Measurements from ENCODE around the gene NIM1K.

Gene NIM1K

DNA sequence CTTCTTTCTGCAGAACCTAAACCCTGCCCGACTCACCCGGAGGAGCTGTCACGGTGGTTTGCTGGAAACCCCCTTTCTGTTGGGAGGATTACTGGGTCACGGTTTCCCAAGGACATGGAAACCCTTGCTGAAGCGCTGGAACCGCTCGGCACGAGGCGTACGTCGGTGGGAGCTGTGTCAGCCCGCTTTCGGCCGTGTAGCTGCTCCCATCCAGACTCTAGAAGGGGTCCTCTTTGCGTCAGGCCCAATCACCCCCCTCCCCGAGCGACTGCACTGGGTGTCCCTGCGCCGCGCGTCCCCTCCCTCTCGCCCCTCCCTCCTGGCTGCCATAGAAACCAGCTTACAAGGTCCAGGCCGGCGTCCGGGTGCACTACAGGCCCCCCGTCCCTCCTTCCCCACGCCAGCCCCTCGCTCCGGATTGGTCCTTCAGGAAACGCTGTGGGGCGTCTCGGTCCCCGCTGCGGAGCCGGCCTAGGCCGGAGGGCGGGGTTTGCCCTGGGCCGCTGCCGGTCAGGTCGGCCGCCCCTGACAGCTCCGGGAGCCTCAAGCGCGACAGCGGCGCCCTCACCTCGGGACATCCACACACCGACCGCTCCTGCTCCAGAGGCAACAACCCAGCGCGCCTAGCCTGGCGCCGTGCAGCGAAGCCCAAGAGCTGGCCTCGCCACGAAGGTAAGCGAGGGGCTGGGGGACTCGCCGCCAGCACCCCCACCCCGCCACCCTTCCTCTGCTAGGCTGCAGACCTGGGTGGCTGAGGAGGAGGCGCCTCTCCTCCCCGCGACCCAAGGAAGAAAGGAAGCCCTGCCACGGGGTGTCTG is at the start of gene NIM1K:
NIM1K (plus strand) TSS at position 486 of the 818 bp plus-strand sequence. CDS start 53,551 bp downstream, outside the sequence.
- Histone ChIP-seq H3K27me3 (ENCODE audit: control insufficient read depth in 2 of 2, insufficient read depth in 2 of 2, low read length in 2 of 2) (peaks cover 3 to 24% of the 10 kb centered on the region in 2 donors), H3K4me3 (ENCODE audit: low read length in 2 of 2) (peak within 1 kb of the TSS; percentile 63 to 67), H3K4me1 (ENCODE audit: control insufficient read depth in 2 of 2, insufficient read depth in 2 of 2, low read length in 2 of 2) (peaks cover 11 to 17% of the 10 kb centered on the region in 2 donors), H3K36me3 (ENCODE audit: control insufficient read depth in 2 of 2, insufficient read depth in 2 of 2, low read length in 2 of 2) (no peaks in the 10 kb centered on the region), H3K9ac (ENCODE audit: low read depth in 1 of 2, low read length in 2 of 2) (peak within 1 kb of the TSS; percentile 17 to 31), H3K9me3 (ENCODE audit: control insufficient read depth in 2 of 2, low read length in 2 of 2) (no peaks in the 10 kb centered on the region), H3K27ac (ENCODE audit: low read depth in 2 of 2, low read length in 2 of 2) (no peak within 1 kb of the TSS)

DNA sequence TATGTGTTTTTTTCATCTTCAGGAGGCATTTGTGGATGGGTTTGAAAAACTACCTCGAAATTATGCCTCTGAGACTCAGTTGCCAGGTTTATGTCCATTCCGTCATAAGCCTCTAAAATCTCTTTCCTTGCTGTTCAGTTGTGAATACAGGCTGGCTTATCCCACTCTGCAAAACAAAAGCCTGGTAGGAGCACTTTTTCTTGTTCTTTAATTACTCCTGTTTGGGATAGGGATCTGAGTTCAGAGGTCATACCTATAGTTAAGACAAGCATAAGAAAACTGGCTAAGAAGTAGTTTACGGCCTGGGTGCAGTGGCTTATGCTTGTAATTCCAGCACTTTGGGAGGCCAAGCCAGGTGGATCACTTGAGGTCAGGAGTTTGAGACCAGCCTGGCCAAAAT is 47.0 kb upstream of the NIM1K start:
- no peaks in the 10 kb centered on the region for H3K4me1 ChIP-seq (ENCODE audit: control insufficient read depth in 2 of 2, insufficient read depth in 2 of 2, low read length in 2 of 2)
- no peak overlapping the region for H3K4me3 ChIP-seq (ENCODE audit: low read length in 2 of 2)
- peaks cover 0 to 4% of the 10 kb centered on the region in 2 donors for H3K36me3 ChIP-seq (ENCODE audit: control insufficient read depth in 2 of 2, insufficient read depth in 2 of 2, low read length in 2 of 2)
- no peak overlapping the region for H3K27ac ChIP-seq (ENCODE audit: low read depth in 2 of 2, low read length in 2 of 2)
- H3K27me3 ChIP-seq (ENCODE audit: control insufficient read depth in 2 of 2, insufficient read depth in 2 of 2, low read length in 2 of 2): no peaks in the 10 kb centered on the region
- no peak overlapping the region for H3K9ac ChIP-seq (ENCODE audit: low read depth in 1 of 2, low read length in 2 of 2)
- no peaks in the 10 kb centered on the region for H3K9me3 ChIP-seq (ENCODE audit: control insufficient read depth in 2 of 2, low read length in 2 of 2)

DNA sequence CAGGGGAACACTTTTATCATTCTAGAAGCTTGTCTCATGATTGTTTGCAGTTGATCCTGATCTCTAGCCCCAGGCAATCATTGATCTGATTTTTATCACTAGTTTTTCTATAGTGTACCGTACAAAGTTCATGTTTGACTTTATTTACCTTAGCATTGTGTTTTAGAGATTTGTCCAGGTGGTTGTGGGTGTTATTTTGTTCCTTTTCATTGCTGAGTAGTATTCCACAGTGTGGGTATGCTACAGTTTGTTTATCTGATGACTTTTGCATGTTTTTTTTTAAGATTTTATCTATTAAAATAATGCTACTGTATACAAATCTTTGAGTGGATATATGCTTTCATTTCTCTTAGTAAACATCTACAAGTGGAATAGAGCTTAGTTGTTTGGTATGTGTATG is 45.1 kb upstream of the NIM1K start:
- H3K36me3 ChIP-seq (ENCODE audit: control insufficient read depth in 2 of 2, insufficient read depth in 2 of 2, low read length in 2 of 2): peaks cover 0 to 3% of the 10 kb centered on the region in 2 donors
- H3K9me3 ChIP-seq (ENCODE audit: control insufficient read depth in 2 of 2, low read length in 2 of 2): no peaks in the 10 kb centered on the region

DNA sequence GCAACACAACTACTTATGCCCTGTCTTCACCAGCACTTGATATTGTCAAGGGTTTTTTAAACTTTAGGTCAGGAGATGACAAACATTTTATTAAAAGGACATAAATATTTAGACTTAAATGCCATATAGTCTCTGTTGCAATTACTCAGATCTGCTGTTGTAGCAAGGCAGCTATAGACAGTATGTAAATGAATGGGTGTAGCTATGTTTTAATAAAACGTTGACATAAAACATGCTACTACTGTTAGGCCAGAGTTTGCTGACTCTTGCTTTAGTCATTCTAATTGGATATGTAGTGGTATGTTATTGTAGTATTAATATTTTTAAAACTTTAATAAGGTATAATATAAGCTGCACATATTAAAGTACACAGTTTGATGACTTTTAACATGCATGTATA is 43.6 kb upstream of the NIM1K start:
- Histone ChIP-seq H3K4me3 (ENCODE audit: low read length in 2 of 2) (no peak overlapping the region), H3K9me3 (ENCODE audit: control insufficient read depth in 2 of 2, low read length in 2 of 2) (no peaks in the 10 kb centered on the region), H3K4me1 (ENCODE audit: control insufficient read depth in 2 of 2, insufficient read depth in 2 of 2, low read length in 2 of 2) (no peaks in the 10 kb centered on the region), H3K9ac (ENCODE audit: low read depth in 1 of 2, low read length in 2 of 2) (no peak overlapping the region), H3K27ac (ENCODE audit: low read depth in 2 of 2, low read length in 2 of 2) (no peak overlapping the region), H3K27me3 (ENCODE audit: control insufficient read depth in 2 of 2, insufficient read depth in 2 of 2, low read length in 2 of 2) (no peaks in the 10 kb centered on the region), H3K36me3 (ENCODE audit: control insufficient read depth in 2 of 2, insufficient read depth in 2 of 2, low read length in 2 of 2) (peaks cover 2 to 7% of the 10 kb centered on the region in 2 donors)

More for the DNA sequence above, 45.1 kb upstream of the NIM1K start:
- Histone ChIP-seq H3K4me3 (ENCODE audit: low read length in 2 of 2) (no peak overlapping the region), H3K27me3 (ENCODE audit: control insufficient read depth in 2 of 2, insufficient read depth in 2 of 2, low read length in 2 of 2) (no peaks in the 10 kb centered on the region), H3K9ac (ENCODE audit: low read depth in 1 of 2, low read length in 2 of 2) (no peak overlapping the region), H3K4me1 (ENCODE audit: control insufficient read depth in 2 of 2, insufficient read depth in 2 of 2, low read length in 2 of 2) (no peaks in the 10 kb centered on the region), H3K27ac (ENCODE audit: low read depth in 2 of 2, low read length in 2 of 2) (no peak overlapping the region)

DNA sequence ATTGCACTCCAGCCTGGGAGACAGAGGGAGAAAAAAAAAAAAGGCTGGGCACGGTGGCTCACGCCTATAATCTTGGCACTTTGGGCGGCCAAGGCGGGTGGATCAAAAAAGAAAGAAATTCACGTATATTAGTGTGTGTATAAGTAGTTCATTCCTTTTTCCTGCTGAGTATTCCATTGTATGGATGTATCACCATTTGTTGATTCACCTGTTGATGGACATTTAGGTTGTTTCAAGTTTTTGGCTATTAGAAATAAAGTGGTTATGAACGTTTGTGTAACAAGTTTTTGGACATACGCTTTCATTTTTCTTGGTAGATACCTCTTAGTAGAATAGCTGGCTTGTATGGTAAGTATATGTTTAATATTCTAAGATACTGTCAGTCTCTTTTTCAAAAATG is 42.8 kb upstream of the NIM1K start:
- no peaks in the 10 kb centered on the region for H3K9me3 ChIP-seq (ENCODE audit: control insufficient read depth in 2 of 2, low read length in 2 of 2)
- H3K9ac ChIP-seq (ENCODE audit: low read depth in 1 of 2, low read length in 2 of 2): no peak overlapping the region
- H3K4me1 ChIP-seq (ENCODE audit: control insufficient read depth in 2 of 2, insufficient read depth in 2 of 2, low read length in 2 of 2): no peaks in the 10 kb centered on the region
- H3K27me3 ChIP-seq (ENCODE audit: control insufficient read depth in 2 of 2, insufficient read depth in 2 of 2, low read length in 2 of 2): no peaks in the 10 kb centered on the region
- no peak overlapping the region for H3K27ac ChIP-seq (ENCODE audit: low read depth in 2 of 2, low read length in 2 of 2)
- no peak overlapping the region for H3K4me3 ChIP-seq (ENCODE audit: low read length in 2 of 2)
- peaks cover 2 to 7% of the 10 kb centered on the region in 2 donors for H3K36me3 ChIP-seq (ENCODE audit: control insufficient read depth in 2 of 2, insufficient read depth in 2 of 2, low read length in 2 of 2)

DNA sequence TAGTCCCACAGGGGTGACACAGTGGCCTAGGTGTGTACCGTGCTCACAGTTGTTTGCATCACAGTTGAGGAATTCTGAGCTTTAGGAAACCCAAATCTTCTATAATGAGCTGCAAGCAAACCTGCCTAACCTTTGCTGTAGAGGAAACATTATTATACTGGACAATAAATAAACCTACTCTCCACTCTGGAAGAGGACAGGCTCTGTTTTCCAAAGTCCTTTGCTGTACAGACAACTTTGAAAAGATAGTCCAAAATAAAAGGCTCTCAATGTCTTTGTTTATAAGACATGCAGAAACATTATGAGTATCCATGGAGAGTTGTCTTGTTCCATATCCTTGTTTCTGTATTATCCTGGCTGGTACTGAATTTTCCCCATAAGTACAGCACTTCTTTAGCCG is 42.0 kb upstream of the NIM1K start:
- Histone ChIP-seq H3K4me3 (ENCODE audit: low read length in 2 of 2) (no peak overlapping the region), H3K9me3 (ENCODE audit: control insufficient read depth in 2 of 2, low read length in 2 of 2) (no peaks in the 10 kb centered on the region), H3K9ac (ENCODE audit: low read depth in 1 of 2, low read length in 2 of 2) (no peak overlapping the region), H3K4me1 (ENCODE audit: control insufficient read depth in 2 of 2, insufficient read depth in 2 of 2, low read length in 2 of 2) (no peaks in the 10 kb centered on the region), H3K27ac (ENCODE audit: low read depth in 2 of 2, low read length in 2 of 2) (no peak overlapping the region), H3K36me3 (ENCODE audit: control insufficient read depth in 2 of 2, insufficient read depth in 2 of 2, low read length in 2 of 2) (peaks cover 2 to 7% of the 10 kb centered on the region in 2 donors), H3K27me3 (ENCODE audit: control insufficient read depth in 2 of 2, insufficient read depth in 2 of 2, low read length in 2 of 2) (no peaks in the 10 kb centered on the region)

DNA sequence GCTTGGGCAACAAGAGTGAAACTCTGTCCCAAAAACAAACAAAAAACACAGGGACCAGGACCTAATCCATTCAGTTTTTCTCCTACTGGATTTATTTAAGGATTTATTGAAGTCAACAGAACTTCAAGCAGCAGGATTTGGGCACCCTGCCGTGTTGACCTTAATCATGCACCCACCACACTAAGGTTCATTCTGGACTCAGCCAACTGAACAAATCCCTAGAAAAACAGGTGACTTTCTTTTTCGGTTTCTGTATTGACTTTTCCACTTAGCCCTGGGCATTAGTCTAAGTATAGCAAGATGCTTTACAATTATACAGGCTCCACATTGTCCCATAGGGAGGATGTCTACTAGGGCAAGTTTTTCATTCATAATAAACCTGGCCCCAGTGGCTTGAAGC is 41.3 kb upstream of the NIM1K start:
- H3K27ac ChIP-seq (ENCODE audit: low read depth in 2 of 2, low read length in 2 of 2): no peak overlapping the region
- peaks cover 2 to 7% of the 10 kb centered on the region in 2 donors for H3K36me3 ChIP-seq (ENCODE audit: control insufficient read depth in 2 of 2, insufficient read depth in 2 of 2, low read length in 2 of 2)
- H3K27me3 ChIP-seq (ENCODE audit: control insufficient read depth in 2 of 2, insufficient read depth in 2 of 2, low read length in 2 of 2): no peaks in the 10 kb centered on the region
- H3K9me3 ChIP-seq (ENCODE audit: control insufficient read depth in 2 of 2, low read length in 2 of 2): no peaks in the 10 kb centered on the region
- H3K4me3 ChIP-seq (ENCODE audit: low read length in 2 of 2): no peak overlapping the region
- no peaks in the 10 kb centered on the region for H3K4me1 ChIP-seq (ENCODE audit: control insufficient read depth in 2 of 2, insufficient read depth in 2 of 2, low read length in 2 of 2)
- H3K9ac ChIP-seq (ENCODE audit: low read depth in 1 of 2, low read length in 2 of 2): no peak overlapping the region

DNA sequence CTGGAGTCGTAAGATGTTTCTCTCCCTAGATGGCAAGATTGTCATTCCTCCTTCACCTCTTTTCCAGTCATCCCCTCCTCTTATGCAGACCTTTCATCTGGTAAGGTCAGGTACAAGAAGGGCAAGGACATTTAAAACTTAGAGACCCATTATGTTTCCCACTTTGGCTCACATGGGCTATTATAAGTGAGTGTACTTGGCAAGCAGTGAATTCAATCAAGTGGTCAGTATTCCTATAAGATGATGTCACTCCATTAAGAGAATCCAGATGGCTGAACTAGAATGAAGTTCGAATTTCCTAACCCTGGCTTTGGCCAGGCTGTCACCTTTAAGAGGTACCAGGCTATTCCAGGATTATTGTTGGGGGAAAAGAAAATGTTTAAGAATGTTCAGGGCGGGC is 39.1 kb upstream of the NIM1K start:
- H3K27ac ChIP-seq (ENCODE audit: low read depth in 2 of 2, low read length in 2 of 2): no peak overlapping the region
- no peak overlapping the region for H3K9ac ChIP-seq (ENCODE audit: low read depth in 1 of 2, low read length in 2 of 2)
- H3K9me3 ChIP-seq (ENCODE audit: control insufficient read depth in 2 of 2, low read length in 2 of 2): no peaks in the 10 kb centered on the region
- no peaks in the 10 kb centered on the region for H3K4me1 ChIP-seq (ENCODE audit: control insufficient read depth in 2 of 2, insufficient read depth in 2 of 2, low read length in 2 of 2)
- H3K4me3 ChIP-seq (ENCODE audit: low read length in 2 of 2): no peak overlapping the region
- no peaks in the 10 kb centered on the region for H3K27me3 ChIP-seq (ENCODE audit: control insufficient read depth in 2 of 2, insufficient read depth in 2 of 2, low read length in 2 of 2)
- H3K36me3 ChIP-seq (ENCODE audit: control insufficient read depth in 2 of 2, insufficient read depth in 2 of 2, low read length in 2 of 2): peaks cover 4 to 7% of the 10 kb centered on the region in 2 donors

DNA sequence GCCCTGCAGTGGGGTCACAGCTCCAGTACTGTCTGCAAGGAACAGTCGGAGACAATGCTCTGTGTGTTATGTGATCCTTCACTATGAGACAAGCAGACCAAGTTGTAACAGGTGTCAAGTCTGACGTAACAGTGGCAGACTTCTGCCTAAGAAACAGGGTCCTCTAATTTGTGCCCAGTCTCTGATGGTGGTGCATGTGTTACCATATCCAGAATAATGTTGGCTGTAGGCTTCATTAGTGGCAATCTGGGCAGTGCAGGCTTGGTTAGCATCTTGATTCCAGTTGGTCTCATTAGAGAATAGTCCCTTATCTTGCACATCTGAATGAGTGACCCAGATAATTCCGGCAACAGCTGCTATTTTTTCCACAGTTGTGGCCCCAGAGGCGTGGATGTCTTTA is 37.6 kb upstream of the NIM1K start:
- no peaks in the 10 kb centered on the region for H3K9me3 ChIP-seq (ENCODE audit: control insufficient read depth in 2 of 2, low read length in 2 of 2)
- no peak overlapping the region for H3K27ac ChIP-seq (ENCODE audit: low read depth in 2 of 2, low read length in 2 of 2)
- H3K4me3 ChIP-seq (ENCODE audit: low read length in 2 of 2): no peak overlapping the region
- H3K27me3 ChIP-seq (ENCODE audit: control insufficient read depth in 2 of 2, insufficient read depth in 2 of 2, low read length in 2 of 2): no peaks in the 10 kb centered on the region
- no peaks in the 10 kb centered on the region for H3K4me1 ChIP-seq (ENCODE audit: control insufficient read depth in 2 of 2, insufficient read depth in 2 of 2, low read length in 2 of 2)
- no peak overlapping the region for H3K9ac ChIP-seq (ENCODE audit: low read depth in 1 of 2, low read length in 2 of 2)
- H3K36me3 ChIP-seq (ENCODE audit: control insufficient read depth in 2 of 2, insufficient read depth in 2 of 2, low read length in 2 of 2): peaks cover 4 to 7% of the 10 kb centered on the region in 2 donors

DNA sequence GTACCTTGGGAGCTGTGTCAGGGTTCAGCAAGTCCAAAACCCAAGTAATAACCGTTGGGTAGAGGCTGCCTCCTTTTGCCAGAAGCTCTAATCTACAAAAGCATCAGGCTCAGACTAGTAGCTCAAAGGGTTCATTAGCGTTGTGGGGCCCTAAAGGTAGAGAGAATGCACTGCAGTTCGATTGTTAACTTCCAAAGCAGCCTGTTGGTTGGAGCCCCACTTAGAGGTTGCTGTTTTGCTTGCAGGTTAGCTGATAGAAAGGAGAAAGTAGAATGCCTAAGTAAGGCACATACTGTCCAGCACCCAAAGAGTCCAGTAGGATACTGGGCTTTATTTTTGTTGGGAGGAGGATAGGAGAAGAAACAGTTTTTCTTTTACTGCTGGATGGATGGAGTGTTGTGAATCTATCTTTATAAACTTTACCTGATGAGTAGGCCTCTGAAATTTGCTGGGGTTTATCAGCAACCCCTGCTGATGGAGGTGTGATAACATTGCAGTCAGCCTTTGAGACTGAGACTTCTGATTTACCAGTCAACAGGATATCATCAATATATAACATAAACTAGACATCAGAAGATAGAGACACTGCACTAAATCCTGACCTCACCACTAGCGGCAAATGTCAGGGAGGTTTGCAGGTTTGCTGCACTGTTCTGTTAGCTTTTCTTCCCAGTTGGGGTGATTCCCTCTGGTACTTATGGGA is 36.5 kb upstream of the NIM1K start:
- no peaks in the 10 kb centered on the region for H3K4me1 ChIP-seq (ENCODE audit: control insufficient read depth in 2 of 2, insufficient read depth in 2 of 2, low read length in 2 of 2)

More for the DNA sequence above, 36.5 kb upstream of the NIM1K start:
- H3K36me3 ChIP-seq (ENCODE audit: control insufficient read depth in 2 of 2, insufficient read depth in 2 of 2, low read length in 2 of 2): peaks cover 4 to 7% of the 10 kb centered on the region in 2 donors
- H3K9ac ChIP-seq (ENCODE audit: low read depth in 1 of 2, low read length in 2 of 2): no peak overlapping the region
- H3K4me3 ChIP-seq (ENCODE audit: low read length in 2 of 2): no peak overlapping the region
- no peak overlapping the region for H3K27ac ChIP-seq (ENCODE audit: low read depth in 2 of 2, low read length in 2 of 2)
- H3K9me3 ChIP-seq (ENCODE audit: control insufficient read depth in 2 of 2, low read length in 2 of 2): no peaks in the 10 kb centered on the region
- H3K27me3 ChIP-seq (ENCODE audit: control insufficient read depth in 2 of 2, insufficient read depth in 2 of 2, low read length in 2 of 2): no peaks in the 10 kb centered on the region

Measured in mucosa of rectum (tissue), 2 donors.